Esophagus squamous epithelium (tissue), 4 donors: Measurements from ENCODE around the gene NDRG4.

Experiments
- CTCF ChIP-seq, 6 experiments: fragments of 450-650 bp in 4 of 6; fragments of 200-600 bp in 2 of 6; sonication (generic) in 2 of 6; IDR thresholded peaks; one replicate each; pipeline ENCODE4 v1.5.1; 2016 to 2019; ENCODE audit warnings: antibody characterized with exemption in 6 of 6, mild to moderate bottlenecking in 4 of 6, moderate library complexity in 4 of 6
- POLR2A ChIP-seq, 4 donors: fragments of 450-650 bp; IDR thresholded peaks; one replicate each; pipeline ENCODE4 v1.6.1; 2017; ENCODE audit warnings: antibody characterized with exemption in 4 of 4, mild to moderate bottlenecking in 4 of 4, moderate library complexity in 3 of 4

- no peak for TF ChIP-seq CTCF (IDR thresholded peaks at IDR 0.05)
- no peak for TF ChIP-seq POLR2A (IDR thresholded peaks at IDR 0.05)
Measured at GRCh38 chr16:58502217-58502921, 2.4 kb downstream of the NDRG4 start.
